GM12892 (cell line): ENCODE data around the gene SUSD1.

Experiments used
- POLR2A ChIP-seq: IDR thresholded peaks from 2 replicates; pipeline ENCODE4 v1.6.1; 2011; ENCODE audit warnings: low read depth, low read length, control low read depth
- POLR2AphosphoS5 ChIP-seq: IDR thresholded peaks from 2 replicates; pipeline ENCODE4 v1.6.1; 2011; ENCODE audit warnings: low read depth, low read length, control low read depth

GRCh38 chr9:112044881-112045280 lies 130.2 kb downstream of the SUSD1 start:
- TF ChIP-seq POLR2A = no peak
- no peak for TF ChIP-seq POLR2AphosphoS5
